ENCODE results near the gene KDELR3.

DNA sequence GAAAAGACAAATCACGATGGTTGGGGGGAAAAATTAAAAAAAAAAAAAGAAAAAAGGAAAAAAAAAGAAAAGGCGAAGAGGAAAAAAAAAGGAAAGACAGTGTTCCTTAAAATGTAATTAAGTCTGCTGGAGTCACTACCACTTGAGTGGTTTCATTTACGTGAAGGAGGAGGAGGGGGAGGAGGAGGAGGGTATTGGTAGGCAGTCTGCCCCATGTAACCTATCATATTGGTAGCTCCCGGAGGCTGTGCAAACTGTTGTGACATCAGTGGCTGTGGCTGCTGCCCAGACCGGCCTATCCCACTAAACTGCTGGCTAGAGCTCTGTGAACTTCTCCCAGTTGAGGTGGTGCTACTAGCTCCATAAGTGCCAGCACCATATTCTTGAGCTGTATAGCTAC lies 17.9 kb downstream of the KDELR3 start:
- TF ChIP-seq EZH2 (IDR thresholded peaks at IDR 0.05; ENCODE audit: low read length): no peak
- TF ChIP-seq, protein P1, sequence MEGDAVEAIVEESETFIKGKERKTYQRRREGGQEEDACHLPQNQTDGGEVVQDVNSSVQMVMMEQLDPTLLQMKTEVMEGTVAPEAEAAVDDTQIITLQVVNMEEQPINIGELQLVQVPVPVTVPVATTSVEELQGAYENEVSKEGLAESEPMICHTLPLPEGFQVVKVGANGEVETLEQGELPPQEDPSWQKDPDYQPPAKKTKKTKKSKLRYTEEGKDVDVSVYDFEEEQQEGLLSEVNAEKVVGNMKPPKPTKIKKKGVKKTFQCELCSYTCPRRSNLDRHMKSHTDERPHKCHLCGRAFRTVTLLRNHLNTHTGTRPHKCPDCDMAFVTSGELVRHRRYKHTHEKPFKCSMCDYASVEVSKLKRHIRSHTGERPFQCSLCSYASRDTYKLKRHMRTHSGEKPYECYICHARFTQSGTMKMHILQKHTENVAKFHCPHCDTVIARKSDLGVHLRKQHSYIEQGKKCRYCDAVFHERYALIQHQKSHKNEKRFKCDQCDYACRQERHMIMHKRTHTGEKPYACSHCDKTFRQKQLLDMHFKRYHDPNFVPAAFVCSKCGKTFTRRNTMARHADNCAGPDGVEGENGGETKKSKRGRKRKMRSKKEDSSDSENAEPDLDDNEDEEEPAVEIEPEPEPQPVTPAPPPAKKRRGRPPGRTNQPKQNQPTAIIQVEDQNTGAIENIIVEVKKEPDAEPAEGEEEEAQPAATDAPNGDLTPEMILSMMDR (optimal IDR thresholded peaks at IDR 0.05 in 1 of 3, IDR thresholded peaks at IDR 0.05 in 1 of 3, conservative IDR thresholded peaks at IDR 0.05 in 1 of 3; ENCODE audit: extremely low read depth in 1 of 3, insufficient read depth in 2 of 3, low read length in 3 of 3): no peak

All from keratinocyte (primary cell).